PFSK-1 (cell line): ENCODE results near the gene POLA1.

Experiments
- SIN3A ChIP-seq: IDR thresholded peaks from 2 replicates; pipeline ENCODE4 v1.6.1; 2012; ENCODE audit warnings: mild to moderate bottlenecking, low read length, moderate library complexity, borderline replicate concordance; ENCODE audit not compliant: insufficient read depth
- TAF1 ChIP-seq: IDR thresholded peaks from 2 replicates; pipeline ENCODE4 v1.6.1; 2012; ENCODE audit warnings: low read length, control low read depth, borderline replicate concordance; ENCODE audit not compliant: insufficient read depth

GRCh38 chrX:24877288-24877664 lies 183.6 kb downstream of the POLA1 start:
- TF ChIP-seq TAF1 (no peak), SIN3A (no peak)
